ENCODE data around the gene ETFA. TPM values are rescaled to one million over a fixed set of nuclear protein-coding genes. Genes with fewer than 3 reads are reported as not detected.
A peak's percentile ranks its signal among the peaks of the same experiment; 100 is the strongest.

Gene ETFA
- total and polyA plus RNA-seq, 2 of the 8 experiments (the other 6 are each of a cell fraction or from before 2014, with no cell fraction given), result 60.9 to 90.0 TPM

DNA sequence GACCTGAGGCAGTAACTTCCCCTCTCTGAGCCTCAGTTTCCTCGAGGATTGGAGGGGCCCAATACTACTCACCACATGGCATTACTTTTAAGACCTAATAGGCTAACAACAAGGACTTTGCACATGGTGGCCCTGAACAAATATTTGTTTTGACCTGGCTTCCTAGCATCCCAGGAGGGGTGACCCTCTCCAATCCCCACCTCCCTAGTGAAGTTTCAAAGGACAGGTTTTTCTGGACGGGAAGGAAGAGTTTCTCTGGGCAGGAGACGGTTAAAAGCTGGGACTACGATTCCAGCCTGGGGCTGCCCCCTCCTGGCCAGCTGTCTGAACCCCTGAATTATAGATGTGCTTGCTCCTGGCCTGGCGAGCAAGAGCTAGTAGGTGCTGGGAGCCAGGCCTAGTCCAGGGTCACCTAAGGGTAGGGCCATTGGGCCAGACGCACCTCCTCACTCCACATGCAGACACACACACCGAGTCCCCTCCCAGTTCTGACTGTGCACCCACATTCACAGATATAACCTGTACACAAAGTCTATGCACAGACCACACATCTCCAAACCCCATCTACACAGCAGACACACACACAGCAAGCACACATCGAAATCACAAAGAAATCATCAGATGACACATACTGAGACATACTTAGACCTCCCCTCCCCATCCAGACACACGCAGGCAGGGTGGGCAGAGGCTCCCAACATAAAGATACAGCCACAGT lies 22.6 kb upstream of the ETFA start:
- H3K9ac ChIP-seq (replicated peaks in 1 of 4; ENCODE audit: extremely low read depth in 1 of 4, low read depth in 3 of 4, low read length in 3 of 4), result no peak overlapping the region
- no peaks in the 10 kb centered on the region; a peak in 1 of 4 replicates for H3K9me3 ChIP-seq (ENCODE audit: insufficient read depth in 2 of 2, low read depth in 1 of 2, low read length in 1 of 2)
- H4K5ac ChIP-seq (ENCODE audit: insufficient read length, low read depth, low read length), result no peak overlapping the region
- no peak overlapping the region for H2BK120ac ChIP-seq (replicated peaks; ENCODE audit: low read depth, low read length)
- H3K4me2 ChIP-seq (ENCODE audit: insufficient read depth in 1 of 2, low read depth in 2 of 2, low read length in 2 of 2), result no peak overlapping the region
- H3K27me3 ChIP-seq (replicated peaks in 1 of 4; ENCODE audit: control insufficient read depth in 3 of 4, extremely low read depth in 1 of 4, insufficient read depth in 3 of 4, low read length in 3 of 4), result peaks cover 17 to 50% (median 41%) of the 10 kb centered on the region in 4 experiments
- no peak overlapping the region for H3K23ac ChIP-seq (ENCODE audit: insufficient read length)
- TF ChIP-seq CREB1 (IDR thresholded peaks at IDR 0.05), result 0 out of 2 replicates have a peak, but pooled peaks have one; percentile 27
- TF ChIP-seq SUZ12 (IDR thresholded peaks at IDR 0.05; ENCODE audit: low read length), result no peak
- TF ChIP-seq, protein P1, sequence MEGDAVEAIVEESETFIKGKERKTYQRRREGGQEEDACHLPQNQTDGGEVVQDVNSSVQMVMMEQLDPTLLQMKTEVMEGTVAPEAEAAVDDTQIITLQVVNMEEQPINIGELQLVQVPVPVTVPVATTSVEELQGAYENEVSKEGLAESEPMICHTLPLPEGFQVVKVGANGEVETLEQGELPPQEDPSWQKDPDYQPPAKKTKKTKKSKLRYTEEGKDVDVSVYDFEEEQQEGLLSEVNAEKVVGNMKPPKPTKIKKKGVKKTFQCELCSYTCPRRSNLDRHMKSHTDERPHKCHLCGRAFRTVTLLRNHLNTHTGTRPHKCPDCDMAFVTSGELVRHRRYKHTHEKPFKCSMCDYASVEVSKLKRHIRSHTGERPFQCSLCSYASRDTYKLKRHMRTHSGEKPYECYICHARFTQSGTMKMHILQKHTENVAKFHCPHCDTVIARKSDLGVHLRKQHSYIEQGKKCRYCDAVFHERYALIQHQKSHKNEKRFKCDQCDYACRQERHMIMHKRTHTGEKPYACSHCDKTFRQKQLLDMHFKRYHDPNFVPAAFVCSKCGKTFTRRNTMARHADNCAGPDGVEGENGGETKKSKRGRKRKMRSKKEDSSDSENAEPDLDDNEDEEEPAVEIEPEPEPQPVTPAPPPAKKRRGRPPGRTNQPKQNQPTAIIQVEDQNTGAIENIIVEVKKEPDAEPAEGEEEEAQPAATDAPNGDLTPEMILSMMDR (IDR thresholded peaks at IDR 0.05; ENCODE audit: control extremely low read depth in 1 of 3, insufficient read depth in 1 of 3, low read depth in 1 of 3, low read length in 3 of 3), result peak in 2 of 3 experiments; percentile 71; a peak in 3 of 4 replicates
- TF ChIP-seq RAD21 (IDR thresholded peaks at IDR 0.05 in 1 of 2, conservative IDR thresholded peaks at IDR 0.05 in 1 of 2; ENCODE audit: low read depth in 2 of 2, low read length in 2 of 2), result peak; percentile 69 to 80
- TF ChIP-seq NRF1 (IDR thresholded peaks at IDR 0.05; ENCODE audit: low read depth, low read length), result no peak
- H2AK5ac ChIP-seq (ENCODE audit: low read depth, low read length), result 0 out of 2 replicates have a peak overlapping the region, but pooled peaks have one; percentile 71
- H3K4me1 ChIP-seq (replicated peaks in 1 of 4; ENCODE audit: control insufficient read depth in 3 of 4, insufficient read depth in 4 of 4, low read length in 3 of 4), result peaks cover 0 to 19% (median 9%) of the 10 kb centered on the region in 4 experiments; a peak in 6 of 7 replicates
- H3K79me1 ChIP-seq (ENCODE audit: low read depth, low read length), result no peaks in the 10 kb centered on the region
- CTCF ChIA-PET (ENCODE audit: partially characterized antibody), result interaction anchor here (0.7 to 9.2 kb wide), 23 partner anchors 10 to 459 kb away, joined by 3 to 130 read pairs (median 4); no protein-coding TSS in a partner anchor
- DNase-seq (ENCODE audit: low read depth in 1 of 2, low spot score in 2 of 2), result peak in 1 of 2 experiments; percentile 72
- H2AFZ ChIP-seq (ENCODE audit: low read length), result no peak overlapping the region
- H2BK20ac ChIP-seq (ENCODE audit: low read length), result peak overlapping the region; percentile 66; the same call in 1 of the 2 replicates
- H3K14ac ChIP-seq (ENCODE audit: insufficient read length), result no peak overlapping the region
- H3K4me3 ChIP-seq (ENCODE audit: extremely low read depth in 1 of 4, insufficient read depth in 2 of 4, low read depth in 3 of 4, low read length in 4 of 4), result no peak overlapping the region
- H4K8ac ChIP-seq (ENCODE audit: extremely low read depth, insufficient read depth, low read length), result no peak overlapping the region
- WGBS, 2 experiments (ENCODE audit: extremely low coverage in 1 of 2, insufficient coverage in 1 of 2, insufficient read length in 1 of 2, insufficient replicate concordance in 2 of 2, low coverage in 1 of 2, low lambda C conversion rate in 2 of 2, missing lambda C conversion rate in 1 of 2), result 51% methylated on average over 9 of the region's 9 CpGs; no CpG with 5 or more reads in 1 of the 2 experiments
- no peak overlapping the region for H4K91ac ChIP-seq (replicated peaks; ENCODE audit: insufficient read length, low read length)
- no peak for FAIRE-seq
- H3K56ac ChIP-seq (replicated peaks; ENCODE audit: insufficient read length, low read depth, low read length), result no peak overlapping the region
- H3K36me3 ChIP-seq (ENCODE audit: control insufficient read depth in 2 of 4, insufficient read depth in 4 of 4, low read length in 3 of 4), result peaks cover 0 to 10% (median 0%) of the 10 kb centered on the region in 4 experiments; a peak in 1 of 8 replicates
- H4K20me1 ChIP-seq (replicated peaks in 1 of 2; ENCODE audit: control insufficient read depth in 1 of 2, insufficient read depth in 2 of 2, low read length in 2 of 2), result peaks cover 7 to 12% of the 10 kb centered on the region in 2 experiments
- no peaks in the 10 kb centered on the region for H3K79me2 ChIP-seq (ENCODE audit: control insufficient read depth in 1 of 2, insufficient read depth in 2 of 2, low read length in 2 of 2)
- no peak overlapping the region for H3K18ac ChIP-seq (ENCODE audit: extremely low read depth, low read length)
- peaks cover 6% of the 10 kb centered on the region; the same call in 1 of the 2 replicates for H3K23me2 ChIP-seq (ENCODE audit: low read depth, low read length)
- POLR2A ChIA-PET (ENCODE audit: partially characterized antibody), result interaction anchor here (1.0 to 3.1 kb wide), 6 partner anchors 23 to 147 kb away, joined by 3 to 18 read pairs (median 6); partner anchors contain the start of gene ETFA
- H3K4ac ChIP-seq (replicated peaks; ENCODE audit: insufficient read length, low read depth, low read length), result no peak overlapping the region
- H2BK5ac ChIP-seq (ENCODE audit: low read depth, low read length), result peak overlapping the region; percentile 53; the same call in 1 of the 2 replicates
- no peak overlapping the region for H3K27ac ChIP-seq (ENCODE audit: low read depth, low read length)
- H2BK15ac ChIP-seq (ENCODE audit: low read length), result 0 out of 2 replicates have a peak overlapping the region, but pooled peaks have one; percentile 88
- H2BK12ac ChIP-seq (ENCODE audit: low read depth, low read length), result peak overlapping the region; percentile 83

Measured in H1 (cell line).